ENCODE results near the gene FYCO1.

DNA sequence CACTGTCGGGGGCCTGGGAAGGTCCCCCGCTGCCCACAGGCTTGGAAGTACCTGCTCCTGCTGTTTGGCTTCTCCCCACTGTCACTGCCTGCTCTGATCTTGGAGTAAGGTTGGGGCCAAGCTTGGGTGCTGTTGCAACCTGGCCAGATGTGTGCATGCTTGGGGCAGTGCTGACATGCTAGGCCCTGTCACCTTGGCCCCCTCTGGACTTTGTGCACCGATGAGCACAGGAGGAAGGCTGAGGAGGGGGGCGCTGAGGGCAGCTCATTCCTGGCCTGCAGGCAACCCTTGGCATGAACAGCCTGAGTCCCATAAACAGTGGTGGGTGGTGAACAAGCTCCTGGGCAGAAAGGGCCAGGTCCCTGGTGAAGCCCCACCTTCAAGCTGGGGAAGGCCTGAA, 35.6 kb upstream of the FYCO1 start:
- TF ChIP-seq CTCF (conservative IDR thresholded peaks at IDR 0.05; ENCODE audit: low read length) = no peak
- no peak for TF ChIP-seq EZH2phosphoT487 (IDR thresholded peaks at IDR 0.05; ENCODE audit: borderline replicate concordance, low read depth, low read length)

Data from OCI-LY7 (cell line).